Left lung (tissue), 10 donors: ENCODE measurements around the gene PTPRR. TPM values are rescaled to one million over a fixed set of nuclear protein-coding genes. Genes with fewer than 3 reads are reported as not detected.

Experiments used
- ATAC-seq: fragments of 200-7000 bp; cut with Tn5 transposase; one replicate; pipeline ENCODE4 v1.9.1; 2020; ENCODE audit warnings: moderate library complexity
- DNase-seq, 4 donors: peaks; one replicate each; pipeline ENCODE4 v3.0.0-alpha.2; 2013 to 2020
- H3K27ac ChIP-seq, 2 donors: fragments of 200-600 bp; sonication (generic) in 1 of 2; one replicate each; pipeline versions ENCODE4 v1.5.0 to v1.8.0; 2020 to 2021
- H3K27me3 ChIP-seq, 2 donors: fragments of 200-600 bp; sonication (generic) in 1 of 2; one replicate each; pipeline versions ENCODE4 v1.5.0 to v1.8.0; 2020 to 2021
- H3K36me3 ChIP-seq, 2 donors: fragments of 200-600 bp; sonication (generic) in 1 of 2; one replicate each; pipeline versions ENCODE4 v1.5.0 to v1.8.0; 2020 to 2021
- H3K4me1 ChIP-seq, 2 donors: fragments of 200-600 bp; one replicate each; pipeline ENCODE4 v1.8.0; 2021
- H3K4me3 ChIP-seq, 2 donors: fragments of 200-600 bp; sonication (generic) in 1 of 2; one replicate each; pipeline versions ENCODE4 v1.5.0 to v1.8.0; 2020 to 2021; ENCODE audit warnings: mild to moderate bottlenecking in 1 of 2
- H3K9me3 ChIP-seq, 2 donors: fragments of 200-600 bp; sonication (generic) in 1 of 2; one replicate each; pipeline versions ENCODE4 v1.5.0 to v1.8.0; 2020 to 2021
- CTCF ChIP-seq, 2 donors: fragments of 200-600 bp; sonication (generic) in 1 of 2; IDR thresholded peaks; one replicate each; pipeline versions ENCODE4 v1.5.0 to v1.8.0; 2021; ENCODE audit warnings: antibody characterized with exemption in 2 of 2
- intact Hi-C, 2 donors: fragments of 100-400 bp; cut with DNase I; formaldehyde crosslinking; loops; one replicate each; pipeline versions ENCODE4 v1.11.2 to v1.14.2; 2022
- polyA plus RNA-seq, 6 donors: library from polyadenylated mRNA; unstranded; fragments of 120-200 nt; gene quantifications; one replicate each; pipeline ENCODE4 v1.2.1, GENCODE V29; 2013; ENCODE audit not compliant: insufficient read length in 6 of 6
- total RNA-seq, 2 donors: library from RNA; stranded (reverse); fragmentation: NEBNext Ultra II Directional; extraction: Animal tissue kit (Norgen Biotek cat#: 25700); gene quantifications; one replicate each; pipeline ENCODE4 v1.2.1, GENCODE V29; 2021
- donor health status: DM: no; HTN: yes; CAD: no.
- donor health status: DM: no; HTN: no; CAD: no.

Gene PTPRR
- total and polyA plus RNA-seq, 8 donors = 0.10 to 1.4 (median 0.20) TPM

GRCh38 chr12:70963081-70963660 lies 42.6 kb upstream of the PTPRR start:
- Histone ChIP-seq H3K27ac (no peak overlapping the region), H3K9me3 (no peaks in the 10 kb centered on the region), H3K4me3 (no peak overlapping the region), H3K27me3 (no peaks in the 10 kb centered on the region), H3K4me1 (no peaks in the 10 kb centered on the region), H3K36me3 (no peaks in the 10 kb centered on the region)
- DNase-seq = no peak
- intact Hi-C loops = no loop called here
- TF ChIP-seq CTCF (IDR thresholded peaks at IDR 0.05) = no peak
- no peak for ATAC-seq

- no peaks in the 10 kb centered on the region for H3K9me3 ChIP-seq
- H3K27ac ChIP-seq = no peak overlapping the region
- H3K36me3 ChIP-seq = no peaks in the 10 kb centered on the region
- intact Hi-C loops = no loop called here
- H3K27me3 ChIP-seq = no peaks in the 10 kb centered on the region
- TF ChIP-seq CTCF (IDR thresholded peaks at IDR 0.05) = no peak
- DNase-seq (no peak), ATAC-seq (no peak)
- no peak overlapping the region for H3K4me3 ChIP-seq
- no peaks in the 10 kb centered on the region for H3K4me1 ChIP-seq
Measured at GRCh38 chr12:70962226-70962794, 41.8 kb upstream of the PTPRR start.

DNA sequence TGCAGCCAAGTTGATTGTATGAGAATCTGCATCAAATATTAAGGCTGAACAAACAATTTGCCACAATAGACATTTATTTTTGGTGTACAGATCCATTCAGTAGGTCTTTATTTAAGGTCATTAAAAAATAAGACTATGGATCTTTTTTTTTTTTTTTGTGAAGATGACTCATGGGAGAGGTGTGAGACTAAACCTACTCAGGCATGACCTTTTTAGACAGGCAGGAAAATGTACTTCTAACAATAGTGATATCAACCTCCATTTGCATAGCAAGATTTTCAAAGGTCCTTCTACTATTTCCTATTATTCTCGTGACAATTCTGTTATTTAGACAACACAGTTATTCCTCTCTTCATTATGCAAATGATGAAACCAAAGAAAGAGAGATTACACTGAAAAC lies 39.9 kb upstream of the PTPRR start:
- TF ChIP-seq CTCF (IDR thresholded peaks at IDR 0.05) = no peak
- intact Hi-C loops = no loop called here
- no peak for ATAC-seq
- H3K4me1 ChIP-seq = no peaks in the 10 kb centered on the region
- H3K27ac ChIP-seq = no peak overlapping the region
- H3K4me3 ChIP-seq = no peak overlapping the region
- no peaks in the 10 kb centered on the region for H3K36me3 ChIP-seq
- no peaks in the 10 kb centered on the region for H3K9me3 ChIP-seq
- no peaks in the 10 kb centered on the region for H3K27me3 ChIP-seq
- no peak for DNase-seq

- intact Hi-C loops = no loop called here
- no peaks in the 10 kb centered on the region for H3K27me3 ChIP-seq
- DNase-seq (no peak), ATAC-seq (no peak)
- no peak overlapping the region for H3K27ac ChIP-seq
- no peaks in the 10 kb centered on the region for H3K4me1 ChIP-seq
- no peaks in the 10 kb centered on the region for H3K9me3 ChIP-seq
- no peaks in the 10 kb centered on the region for H3K36me3 ChIP-seq
- TF ChIP-seq CTCF (IDR thresholded peaks at IDR 0.05) = no peak
- no peak overlapping the region for H3K4me3 ChIP-seq
Measured at GRCh38 chr12:70955415-70955814, 34.9 kb upstream of the PTPRR start.

- H3K36me3 ChIP-seq = no peaks in the 10 kb centered on the region
- H3K4me3 ChIP-seq = no peak overlapping the region
- no peak for DNase-seq
- intact Hi-C loops = no loop called here
- H3K4me1 ChIP-seq = no peaks in the 10 kb centered on the region
- H3K27me3 ChIP-seq = no peaks in the 10 kb centered on the region
- no peak overlapping the region for H3K27ac ChIP-seq
- no peak for TF ChIP-seq CTCF (IDR thresholded peaks at IDR 0.05)
- peaks cover 0 to 4% of the 10 kb centered on the region in 2 donors for H3K9me3 ChIP-seq
- ATAC-seq = no peak
Measured at GRCh38 chr12:70950451-70950850, 29.9 kb upstream of the PTPRR start.
